ENCODE data around the gene ABCA7. TPM values are rescaled to one million over a fixed set of nuclear protein-coding genes. Genes with fewer than 3 reads are reported as not detected.

ABCA7 gene
- total RNA-seq, 1 experiment from 2014 or later, result 40.3 TPM

GRCh38 chr19:1070576-1070930, 30.6 kb downstream of the ABCA7 start:
- DNase-seq (ENCODE audit: low spot score), result peak; percentile 77
- ChIA-PET CTCF (interaction anchor here (0.6 to 2.6 kb wide), 20 partner anchors 8 to 1892 kb away, joined by 3 to 45 read pairs (median 6); partner anchors contain the start of genes ABCA7, CNN2 and GPX4), POLR2A (interaction anchor here (0.6 to 2.4 kb wide), 11 partner anchors 8 to 711 kb away, joined by 3 to 22 read pairs (median 4); partner anchors contain the start of gene ABCA7)
- Mint-ChIP-seq H3K36me3 (peaks cover 2% of the 10 kb centered on the region), H3K27me3 (ENCODE audit: low read depth) (peaks cover 29% of the 10 kb centered on the region), H3K27ac (no peak overlapping the region), H3K4me1 (peaks cover 11% of the 10 kb centered on the region), H3K9me3 (no peaks in the 10 kb centered on the region), H3K4me3 (peak overlapping the region; percentile 52)
- peak; percentile 49 for ATAC-seq
- no peak for TF ChIP-seq TEAD4 (CRISPR knock-in tag; IDR thresholded peaks at IDR 0.05)
- no peak for TF ChIP-seq RELA (CRISPR knock-in tag; IDR thresholded peaks at IDR 0.05; ENCODE audit: borderline replicate concordance)
- no peak for TF ChIP-seq ZNF232 (CRISPR knock-in tag; IDR thresholded peaks at IDR 0.05)
- TF ChIP-seq ZBTB21 (CRISPR knock-in tag; IDR thresholded peaks at IDR 0.05; ENCODE audit: borderline replicate concordance), result no peak
- no peak for TF ChIP-seq SP1 (CRISPR knock-in tag; conservative IDR thresholded peaks at IDR 0.05)
- no peak for TF ChIP-seq MYBL2 (CRISPR knock-in tag; IDR thresholded peaks at IDR 0.05)
- no peak for TF ChIP-seq ZNF317 (CRISPR knock-in tag; IDR thresholded peaks at IDR 0.05; ENCODE audit: borderline replicate concordance, low read depth)
- TF ChIP-seq ARID4B (CRISPR knock-in tag; IDR thresholded peaks at IDR 0.05; ENCODE audit: borderline replicate concordance), result no peak
- TF ChIP-seq CTCF (IDR thresholded peaks at IDR 0.05), result no peak
- no peak for TF ChIP-seq ZBTB43 (CRISPR knock-in tag; IDR thresholded peaks at IDR 0.05)
- no peak for TF ChIP-seq ERG (CRISPR knock-in tag; IDR thresholded peaks at IDR 0.05)
- no peak for TF ChIP-seq STAT6 (CRISPR knock-in tag; conservative IDR thresholded peaks at IDR 0.05; ENCODE audit: low read depth)
- no peak for TF ChIP-seq ZMAT4 (CRISPR knock-in tag; IDR thresholded peaks at IDR 0.05)
- no peak for TF ChIP-seq E2F5 (CRISPR knock-in tag; IDR thresholded peaks at IDR 0.05)
- TF ChIP-seq ZNF671 (CRISPR knock-in tag; IDR thresholded peaks at IDR 0.05), result no peak
- TF ChIP-seq HMGA2 (CRISPR knock-in tag; IDR thresholded peaks at IDR 0.05), result no peak
- no peak for TF ChIP-seq SMAD4 (CRISPR knock-in tag; IDR thresholded peaks at IDR 0.05)
